B cell (primary cell): Measurements from ENCODE around the gene SCAF11.

ENCODE experiments used
- EZH2 ChIP-seq: IDR thresholded peaks from 2 replicates; pipeline ENCODE4 v1.6.1; 2012; ENCODE audit warnings: borderline replicate concordance, low read depth, mild to moderate bottlenecking, moderate library complexity, low read length; ENCODE audit not compliant: insufficient read depth, poor library complexity, severe bottlenecking
- TF ChIP-seq, protein P1 (sequence below): fragments of 200-600 bp; IDR thresholded peaks from one replicate; pipeline ENCODE4 v1.8.0; 2022; ENCODE audit warnings: antibody characterized with exemption, mild to moderate bottlenecking

DNA sequence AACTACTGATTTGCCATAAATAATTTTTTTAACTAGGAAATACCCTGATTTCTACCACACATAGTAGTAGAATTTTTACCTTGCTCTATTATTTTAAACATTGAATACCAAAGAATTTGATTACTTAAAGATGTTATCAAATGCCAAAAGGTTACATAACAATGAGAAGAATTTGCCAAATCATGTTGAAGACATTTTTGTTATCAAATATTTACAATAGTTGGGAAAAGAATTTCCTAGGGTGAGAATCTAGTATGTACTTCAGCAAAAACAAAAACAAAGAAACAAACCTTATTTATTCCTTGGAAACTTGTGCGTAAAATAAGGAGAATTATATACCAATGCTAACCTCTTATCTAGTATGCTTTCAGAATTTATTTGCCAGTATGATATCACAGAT, 107.2 kb downstream of the SCAF11 start:
- TF ChIP-seq, protein P1, sequence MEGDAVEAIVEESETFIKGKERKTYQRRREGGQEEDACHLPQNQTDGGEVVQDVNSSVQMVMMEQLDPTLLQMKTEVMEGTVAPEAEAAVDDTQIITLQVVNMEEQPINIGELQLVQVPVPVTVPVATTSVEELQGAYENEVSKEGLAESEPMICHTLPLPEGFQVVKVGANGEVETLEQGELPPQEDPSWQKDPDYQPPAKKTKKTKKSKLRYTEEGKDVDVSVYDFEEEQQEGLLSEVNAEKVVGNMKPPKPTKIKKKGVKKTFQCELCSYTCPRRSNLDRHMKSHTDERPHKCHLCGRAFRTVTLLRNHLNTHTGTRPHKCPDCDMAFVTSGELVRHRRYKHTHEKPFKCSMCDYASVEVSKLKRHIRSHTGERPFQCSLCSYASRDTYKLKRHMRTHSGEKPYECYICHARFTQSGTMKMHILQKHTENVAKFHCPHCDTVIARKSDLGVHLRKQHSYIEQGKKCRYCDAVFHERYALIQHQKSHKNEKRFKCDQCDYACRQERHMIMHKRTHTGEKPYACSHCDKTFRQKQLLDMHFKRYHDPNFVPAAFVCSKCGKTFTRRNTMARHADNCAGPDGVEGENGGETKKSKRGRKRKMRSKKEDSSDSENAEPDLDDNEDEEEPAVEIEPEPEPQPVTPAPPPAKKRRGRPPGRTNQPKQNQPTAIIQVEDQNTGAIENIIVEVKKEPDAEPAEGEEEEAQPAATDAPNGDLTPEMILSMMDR = no peak
- TF ChIP-seq EZH2 = no peak
